ENCODE data around the gene ERG. TPM values are rescaled to one million over a fixed set of nuclear protein-coding genes. Genes with fewer than 3 reads are reported as not detected.

ERG gene
- total and polyA plus RNA-seq, 2 experiments from 2014 or later = 0.14 to 0.44 TPM

GRCh38 chr21:38500073-38500472 lies 1.8 kb upstream of the ERG start:
- H3K4me1 ChIP-seq (ENCODE audit: insufficient read depth) = peaks cover 9% of the 10 kb centered on the region
- Mint-ChIP-seq H3K4me1 (peaks cover 24% of the 10 kb centered on the region), H3K27ac (no peak overlapping the region), H3K27me3 (ENCODE audit: insufficient read depth, low read depth, poor library complexity) (no peaks in the 10 kb centered on the region), H3K9me3 (no peaks in the 10 kb centered on the region; the same call in 2 of the 3 replicates), H3K36me3 (ENCODE audit: low read depth) (no peaks in the 10 kb centered on the region), H3K4me3 (no peak overlapping the region)
- H3K4me3 ChIP-seq = no peak overlapping the region
- no peaks in the 10 kb centered on the region for H3F3A ChIP-seq (replicated peaks; ENCODE audit: low read depth)
- TF ChIP-seq ETS1 (IDR thresholded peaks at IDR 0.05) (no peak), ZNF114 (CRISPR knock-in tag; IDR thresholded peaks at IDR 0.05) (no peak), NANOG (IDR thresholded peaks at IDR 0.05; ENCODE audit: borderline replicate concordance) (no peak), ZNF462 (CRISPR knock-in tag; IDR thresholded peaks at IDR 0.05) (no peak), CTCF (conservative IDR thresholded peaks at IDR 0.05; ENCODE audit: low read depth in 2 of 2) (no peak), REST (IDR thresholded peaks at IDR 0.05; ENCODE audit: unreplicated experiment) (no peak), EZH2phosphoT487 (IDR thresholded peaks at IDR 0.05; ENCODE audit: unreplicated experiment) (no peak), ZNF331 (CRISPR knock-in tag; IDR thresholded peaks at IDR 0.05; ENCODE audit: low read depth) (no peak), JUNB (IDR thresholded peaks at IDR 0.05; ENCODE audit: unreplicated experiment) (no peak), EZH2 (IDR thresholded peaks at IDR 0.05; ENCODE audit: low read depth, unreplicated experiment) (no peak), STAT1 (IDR thresholded peaks at IDR 0.05; ENCODE audit: unreplicated experiment) (no peak)
- no peaks in the 10 kb centered on the region for H3K9me2 ChIP-seq (ENCODE audit: insufficient read depth)
- no peaks in the 10 kb centered on the region for H3K36me3 ChIP-seq (ENCODE audit: insufficient read depth)
- H3K27ac ChIP-seq (ENCODE audit: low read depth) = no peak overlapping the region
- ATAC-seq = no peak
- H4K20me1 ChIP-seq (replicated peaks; ENCODE audit: insufficient read depth) = no peaks in the 10 kb centered on the region
- no peaks in the 10 kb centered on the region for H3K27me3 ChIP-seq (ENCODE audit: insufficient read depth)
- no peak overlapping the region for H3K4me2 ChIP-seq
- no peak for DNase-seq (ENCODE audit: low spot score)
- H2AFZ ChIP-seq = no peak overlapping the region; the same call in 1 of the 2 replicates
- no peaks in the 10 kb centered on the region for H3K79me2 ChIP-seq (replicated peaks; ENCODE audit: insufficient read depth)
